Stimulated activated CD8-positive, alpha-beta memory T cell treated with anti-CD3 and anti-CD28 coated beads, Interleukin-7, amount 100 ng/mL, for 1 hour (primary cell): ENCODE results near the gene STK24.
A peak's percentile ranks its signal among the peaks of the same experiment; 100 is the strongest.
"Not testable (repeated sequence)": the region's sequence is repeated elsewhere in the genome, so short reads cannot be mapped to it uniquely, and the experiment has no call there.

Source experiments
- DNase-seq, 2 donors: peaks; one replicate each; pipeline ENCODE4 v3.0.0-alpha.2; 2020; ENCODE audit warnings: low read depth in 2 of 2

Gene STK24

GRCh38 chr13:98582947-98583346 is 6.0 kb upstream of the STK24 start:
- DNase-seq, result no peak

DNA sequence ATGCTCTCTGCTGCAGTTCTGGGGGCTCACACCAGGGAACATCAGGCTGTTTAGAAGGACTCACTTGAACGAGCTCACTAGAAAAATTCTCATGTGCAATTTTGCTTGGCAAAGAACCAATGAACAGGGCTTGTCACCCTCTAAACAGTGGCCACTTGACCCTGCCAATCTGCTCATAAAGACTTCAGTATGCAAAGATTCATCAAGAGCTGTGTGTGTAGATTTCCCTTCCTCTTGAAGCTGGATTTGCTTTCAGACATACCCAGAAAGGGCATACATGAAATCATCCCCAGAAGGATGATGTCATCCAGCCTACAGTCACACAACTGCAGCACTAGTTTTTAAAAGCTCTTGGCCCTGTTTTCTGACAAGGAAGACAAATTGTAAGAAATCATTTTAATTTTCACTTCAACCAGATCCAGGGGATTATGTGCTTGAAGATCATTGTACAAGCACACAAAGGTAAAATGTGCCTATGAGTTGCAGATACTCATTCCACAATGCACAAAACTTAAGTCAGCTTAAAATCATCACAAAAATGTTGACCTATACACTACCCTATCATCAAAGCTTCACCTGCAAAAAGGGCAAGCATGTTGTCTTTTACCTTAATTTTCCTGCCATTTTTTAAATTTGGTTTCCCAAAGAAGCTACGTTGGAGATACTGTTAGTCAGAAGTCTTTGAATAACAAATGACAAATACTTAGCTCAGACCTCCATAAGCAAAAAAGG is 5.2 kb upstream of the STK24 start:
- DNase-seq, result no peak

DNA sequence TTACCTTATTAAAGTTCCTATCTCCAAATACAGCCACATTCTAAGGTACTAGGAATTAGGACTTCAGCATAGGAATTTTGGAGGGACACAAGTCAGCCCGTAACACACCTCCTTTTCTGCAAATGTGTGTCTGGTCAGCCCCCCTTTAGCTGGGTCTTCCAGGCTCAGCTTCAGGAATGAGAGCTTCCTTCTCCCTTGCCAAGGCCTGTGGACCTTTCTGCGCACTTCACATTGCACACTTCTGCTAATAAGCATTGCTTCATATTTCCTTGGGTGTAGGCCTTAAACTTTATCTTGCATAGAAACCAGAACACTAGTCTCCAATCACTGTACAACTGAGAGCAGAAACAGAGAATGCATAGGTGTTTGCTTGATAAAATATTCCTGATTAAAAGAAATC is 4.5 kb upstream of the STK24 start:
- DNase-seq, result no peak

GRCh38 chr13:98580420-98580819 is 3.5 kb upstream of the STK24 start:
- no peak for DNase-seq

GRCh38 chr13:98577836-98578285 is 954 bp upstream of the STK24 start:
- DNase-seq, result no peak

DNA sequence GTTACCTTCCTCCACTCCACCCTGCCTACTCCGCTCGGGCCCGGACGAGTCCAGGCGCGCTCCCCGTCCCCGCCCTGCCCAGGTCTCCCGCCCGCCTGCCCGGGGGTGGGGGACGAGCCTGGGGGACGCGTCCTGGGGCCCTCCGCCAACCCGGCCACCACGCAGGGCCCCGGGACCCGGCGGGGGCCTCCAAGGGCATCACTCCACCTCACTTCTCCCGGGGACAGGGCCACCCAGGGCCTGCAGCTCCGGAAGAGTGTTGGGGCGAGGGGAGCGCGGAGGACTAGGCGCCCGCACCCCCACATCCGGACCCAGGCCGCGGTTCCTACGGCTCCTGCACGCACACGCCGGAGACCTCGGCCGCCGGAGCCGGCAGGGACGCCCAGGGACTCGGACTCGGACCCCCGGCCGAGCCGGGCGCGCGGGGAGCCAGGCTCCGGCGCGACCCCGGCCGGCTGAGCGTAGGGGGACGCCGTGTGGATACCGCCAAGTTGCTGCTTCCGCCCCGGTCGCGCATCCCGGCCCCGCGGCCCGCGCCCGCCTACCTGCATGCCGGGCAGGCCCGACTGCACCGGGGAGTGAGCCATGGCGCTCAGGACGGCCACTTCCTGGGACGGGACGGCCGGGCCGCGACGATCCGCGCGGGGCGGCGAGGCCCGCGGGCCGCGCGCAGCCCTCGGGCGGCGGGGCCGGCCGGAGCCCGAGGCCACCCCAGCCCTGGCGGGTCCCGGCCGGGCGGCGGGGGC is 534 bp downstream of the STK24 start:
- DNase-seq, result no peak

GRCh38 chr13:98575904-98576199 is 1.1 kb downstream of the STK24 start:
- no peak for DNase-seq

DNA sequence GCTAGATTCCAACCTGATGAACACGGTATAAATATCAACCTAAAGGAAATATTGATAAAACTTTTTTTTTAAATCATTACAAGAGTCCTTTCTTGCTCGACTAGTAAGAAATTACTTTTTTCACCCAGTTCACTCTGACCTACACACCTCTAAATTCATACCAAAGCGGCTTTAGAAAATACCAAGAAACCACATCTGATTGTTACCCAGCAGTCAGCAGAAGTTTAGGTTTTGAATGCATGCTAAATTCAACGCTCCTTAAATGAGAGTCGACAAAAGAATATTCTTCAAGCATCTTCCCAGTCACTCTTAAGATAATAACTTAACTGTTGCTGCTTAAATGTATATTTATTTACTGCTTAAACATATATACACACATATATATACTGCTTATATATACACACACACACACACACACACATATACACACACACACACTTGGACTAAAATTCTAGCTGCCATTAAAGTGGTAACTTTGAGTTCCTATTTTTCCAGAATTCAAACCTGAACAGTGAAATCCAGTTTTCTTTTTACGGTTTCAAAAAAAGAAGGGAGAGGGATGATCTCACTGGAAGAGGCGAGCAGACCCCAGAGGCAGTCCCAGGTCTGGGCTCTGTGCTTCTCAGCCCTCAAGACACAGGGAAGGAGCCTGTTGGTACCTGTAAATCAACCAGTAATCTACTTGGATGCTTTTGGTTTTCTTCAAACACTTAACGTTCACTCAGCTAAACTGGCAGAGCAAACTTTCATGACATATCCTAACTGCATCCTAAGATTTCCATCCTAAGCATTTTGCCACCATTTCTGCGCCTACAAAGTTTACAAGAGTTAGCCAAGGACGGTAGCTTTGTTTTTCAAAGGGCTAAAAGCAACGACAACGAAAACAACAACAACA is 1.7 kb downstream of the STK24 start:
- no peak for DNase-seq

DNA sequence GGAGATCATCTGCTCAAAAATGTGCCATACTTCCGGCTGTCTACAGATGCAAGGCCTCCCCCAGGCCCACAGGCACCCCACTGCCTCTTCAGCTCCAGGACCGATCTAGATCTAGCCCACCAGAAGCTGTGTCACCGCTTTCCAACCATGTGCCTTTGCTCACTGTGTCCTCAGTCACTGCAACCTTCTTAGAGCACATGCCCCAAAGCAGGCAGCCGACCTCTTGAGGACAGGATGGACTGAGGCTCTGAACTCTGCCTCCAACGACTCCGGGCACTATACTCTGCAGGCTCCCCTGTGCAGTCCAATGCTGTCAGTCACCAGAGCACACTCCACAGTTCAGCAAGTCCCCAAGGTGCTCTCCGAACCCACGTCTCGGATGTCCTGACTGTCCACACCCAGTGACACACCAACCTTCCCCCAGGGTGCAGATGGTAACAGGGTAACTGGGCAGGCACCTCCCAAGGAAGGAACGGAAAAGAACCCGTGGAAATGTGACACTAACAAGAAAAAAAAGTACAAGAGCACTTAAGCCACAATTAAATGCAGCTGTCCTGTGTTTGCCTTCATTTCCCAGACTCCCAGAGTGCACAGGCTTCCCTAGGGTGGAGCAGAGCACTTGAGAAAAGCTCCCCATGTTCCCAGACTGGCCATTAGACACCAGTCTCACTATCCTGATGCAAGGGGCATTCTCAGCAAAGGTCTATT is 4.8 kb downstream of the STK24 start:
- no peak for DNase-seq

- peak in 1 of 2 donors; percentile 5 for DNase-seq
Observed at GRCh38 chr13:98570929-98571372, 6.0 kb downstream of the STK24 start.

GRCh38 chr13:98569494-98570367 is 7.2 kb downstream of the STK24 start:
- DNase-seq, result not testable (repeated sequence)

DNA sequence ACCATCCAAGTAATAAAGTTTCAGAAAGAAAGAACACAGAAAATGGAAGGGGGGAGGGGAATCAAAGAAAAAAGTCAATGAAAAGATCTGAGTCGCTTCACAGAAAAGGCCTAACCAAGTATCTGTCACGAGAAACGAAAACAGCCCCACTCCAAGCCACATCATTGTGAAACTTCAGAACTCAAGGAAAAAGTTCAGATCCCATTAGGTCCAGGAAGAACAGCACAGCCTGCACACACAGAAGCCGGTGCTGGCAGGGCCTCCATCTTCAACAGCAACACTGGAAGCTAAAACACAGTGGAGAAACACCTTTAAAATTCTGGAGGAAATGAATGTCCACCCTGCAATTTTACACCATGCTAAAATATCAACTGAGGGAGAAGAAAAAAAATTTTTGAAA is 8.0 kb downstream of the STK24 start:
- DNase-seq, result no peak

DNA sequence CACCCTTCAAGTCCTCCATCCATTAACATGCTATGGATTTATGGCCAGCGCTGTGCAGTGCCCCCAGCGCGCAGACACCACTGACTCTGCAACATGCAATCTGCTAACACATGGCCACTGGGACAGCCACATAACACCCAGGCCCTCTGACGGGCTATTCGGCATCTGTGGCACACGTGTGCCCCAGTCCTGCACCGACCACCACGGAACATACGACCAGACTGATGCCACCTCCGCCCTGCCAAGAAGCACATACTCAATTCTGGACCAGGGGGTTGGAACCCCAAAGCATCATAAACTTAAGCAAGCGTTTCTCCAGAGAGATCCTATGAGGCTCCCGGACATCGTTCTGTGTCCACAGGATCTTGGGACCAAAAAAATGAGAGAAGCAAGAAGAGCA is 9.8 kb downstream of the STK24 start:
- DNase-seq, result no peak

DNA sequence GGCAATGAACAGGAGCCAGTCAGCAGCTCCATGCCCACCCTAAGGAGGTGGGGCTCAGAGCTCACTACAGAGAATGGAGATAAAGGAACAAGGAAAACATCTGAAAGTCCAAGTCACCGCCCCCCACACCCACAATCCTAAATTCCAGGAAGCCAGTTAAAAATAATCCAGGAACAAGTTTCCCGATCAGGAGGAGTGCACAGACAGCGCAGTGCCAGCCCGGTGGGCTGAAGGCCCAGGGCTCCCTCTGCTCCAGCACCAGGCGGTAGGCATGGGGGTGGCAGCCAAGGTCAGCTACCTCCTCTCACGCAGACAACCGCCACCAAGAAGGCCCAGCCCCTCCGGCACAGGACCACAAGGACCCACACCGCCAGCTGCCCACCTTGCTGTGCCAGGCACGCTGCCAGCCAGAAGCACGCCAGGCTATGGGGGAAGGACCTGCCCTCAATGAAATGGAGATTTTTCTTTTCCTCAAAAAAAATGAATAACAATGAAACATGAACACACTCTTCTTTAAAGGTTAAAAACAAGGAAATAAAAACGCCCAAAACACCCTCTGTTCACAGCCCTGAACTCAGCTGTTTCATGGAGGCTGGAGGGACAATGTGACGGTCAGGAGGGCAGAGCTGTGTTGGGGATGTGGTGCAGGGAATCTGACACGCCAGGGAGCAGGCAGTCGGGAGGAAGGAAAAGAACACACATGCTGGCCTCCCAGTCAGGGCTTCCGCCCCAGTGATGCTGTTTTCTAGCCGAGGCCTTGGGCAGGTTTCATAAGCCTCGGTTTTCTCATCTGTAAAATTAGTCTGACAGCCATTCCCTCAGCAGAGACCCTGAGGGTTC is 11.0 kb downstream of the STK24 start:
- DNase-seq, result no peak

- no peak for DNase-seq
Observed at GRCh38 chr13:98564204-98564603, 12.7 kb downstream of the STK24 start.

DNA sequence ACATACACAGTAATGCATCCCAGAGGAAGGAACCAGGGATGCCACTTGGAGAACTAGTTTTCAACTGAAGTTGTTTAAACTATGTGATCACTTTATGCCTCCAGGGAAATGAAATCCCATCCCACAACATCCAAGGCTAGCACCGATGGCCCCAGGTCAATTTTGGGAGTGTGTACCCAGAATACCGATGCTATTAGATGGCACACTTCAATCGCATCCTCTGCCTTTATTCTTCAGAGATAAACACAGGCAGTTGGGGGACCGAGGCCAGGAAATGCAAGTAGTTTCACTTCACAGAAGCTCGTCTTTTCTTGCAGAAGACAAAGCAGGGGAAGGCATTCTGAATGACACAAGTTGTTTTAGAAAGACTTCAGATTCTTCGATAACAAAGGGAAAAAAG is 13.8 kb downstream of the STK24 start:
- no peak for DNase-seq

GRCh38 chr13:98559169-98559568 is 17.7 kb downstream of the STK24 start:
- DNase-seq, result no peak

DNA sequence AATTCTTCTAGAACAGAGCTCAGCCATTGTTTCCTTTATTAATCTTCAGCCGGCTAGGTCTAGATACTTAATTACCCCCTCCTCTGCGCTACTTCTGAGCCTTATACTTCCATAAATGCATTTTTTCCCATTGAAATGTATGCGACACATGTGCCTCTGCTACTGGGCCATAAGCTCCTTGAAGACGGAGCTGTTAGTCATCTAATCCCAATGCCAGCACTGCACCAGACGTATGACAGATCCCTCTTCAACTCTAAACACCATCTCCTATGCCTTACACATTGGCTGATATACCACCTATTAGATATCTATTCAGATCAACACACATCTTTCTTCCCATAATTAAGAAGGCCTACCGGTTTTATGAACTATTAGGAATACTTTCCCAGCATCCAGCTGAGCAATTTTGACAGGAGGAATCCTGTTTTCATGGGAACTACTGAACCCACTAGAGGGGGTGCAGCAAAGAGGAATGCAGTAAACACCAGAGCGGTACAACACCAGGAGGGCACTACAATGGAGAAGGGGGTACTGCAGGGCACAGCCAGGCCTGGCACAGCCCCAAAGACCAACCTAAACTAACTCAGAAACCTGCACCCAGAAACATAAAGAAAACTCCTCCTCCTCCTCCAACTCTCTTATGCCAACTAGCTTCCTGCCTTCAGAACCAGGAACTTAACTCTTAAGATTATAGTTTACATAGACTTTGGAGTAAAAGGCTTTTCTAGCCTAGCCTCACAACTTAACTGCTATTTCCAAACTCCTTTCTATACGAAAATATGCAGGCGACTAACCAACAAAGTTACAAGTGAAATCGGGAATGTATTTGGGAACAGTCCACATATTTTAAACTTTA is 18.7 kb downstream of the STK24 start:
- no peak for DNase-seq
